ENCODE measurements around the gene RGS6.

Gene RGS6

DNA sequence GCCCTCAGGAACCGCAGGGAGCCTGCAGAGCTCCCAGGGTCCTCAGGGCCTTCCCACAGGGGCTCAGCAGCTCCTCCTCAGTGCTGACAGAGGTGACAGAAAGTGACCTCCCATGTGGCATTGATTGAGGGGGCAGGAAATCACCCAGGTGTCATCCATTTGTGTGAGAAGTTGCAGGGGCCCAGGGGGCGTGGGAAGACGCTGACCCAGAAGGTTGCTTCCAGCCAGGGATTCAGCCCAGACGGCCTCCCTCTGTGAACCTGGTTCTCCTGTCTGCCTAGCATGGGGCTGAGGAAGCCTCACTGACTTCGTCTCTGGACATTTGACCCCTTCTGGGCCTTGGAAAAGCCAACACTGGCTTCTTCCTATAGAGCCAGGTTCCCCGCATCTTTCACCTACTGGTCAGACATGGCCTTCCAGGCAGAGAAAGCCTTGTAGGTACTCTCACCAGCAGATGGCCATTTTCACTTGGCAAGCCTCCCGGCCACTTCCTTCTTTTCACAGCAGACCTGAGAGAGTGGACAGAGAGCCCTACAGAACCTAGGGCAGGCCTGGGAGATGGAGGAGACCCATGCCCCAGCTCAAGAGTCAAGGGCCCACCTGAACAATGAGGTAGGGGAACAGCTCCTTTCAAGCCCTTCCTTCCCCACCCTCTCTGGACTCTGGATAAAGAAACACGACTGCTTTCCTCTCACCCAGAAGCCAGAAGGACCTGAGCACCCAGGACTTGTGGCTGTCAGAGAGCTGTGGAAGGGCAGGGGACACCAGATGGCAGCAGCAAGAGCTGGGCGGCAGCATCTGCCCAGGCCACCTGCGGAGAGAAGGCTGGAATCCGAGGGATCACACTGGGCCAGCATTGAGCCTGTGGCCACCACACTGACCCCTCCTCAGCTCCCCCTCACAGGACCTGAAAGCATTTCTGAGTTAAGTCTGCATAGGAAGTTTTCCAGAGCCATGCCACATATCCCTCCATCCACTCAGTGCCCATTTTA is 583.8 kb downstream of the RGS6 start:
- DNase-seq = no peak

GRCh38 chr14:72516936-72517700 is 584.9 kb downstream of the RGS6 start:
- peak; percentile 62 for DNase-seq

DNA sequence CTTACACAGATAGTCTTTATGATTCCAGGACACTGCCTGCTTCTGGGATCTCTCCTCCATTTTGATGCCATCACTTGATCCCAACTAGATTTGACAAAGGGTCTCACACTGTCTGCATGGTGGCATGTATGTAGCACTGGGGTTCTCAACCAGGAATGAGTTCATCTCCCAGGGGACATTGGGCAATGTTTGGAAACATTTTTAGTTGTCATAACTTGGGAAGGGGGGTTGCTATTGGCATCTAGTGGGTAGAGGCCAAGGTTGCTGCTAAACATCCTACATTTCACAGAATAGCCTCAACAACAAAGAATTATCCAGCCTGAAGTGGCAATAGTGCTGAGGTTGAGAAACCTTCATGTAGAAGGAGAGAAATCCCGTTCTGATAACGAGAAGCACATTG is 585.5 kb downstream of the RGS6 start:
- DNase-seq = no peak

- DNase-seq = peak; percentile 12
Observed at GRCh38 chr14:72518809-72519377, 586.7 kb downstream of the RGS6 start.

DNA sequence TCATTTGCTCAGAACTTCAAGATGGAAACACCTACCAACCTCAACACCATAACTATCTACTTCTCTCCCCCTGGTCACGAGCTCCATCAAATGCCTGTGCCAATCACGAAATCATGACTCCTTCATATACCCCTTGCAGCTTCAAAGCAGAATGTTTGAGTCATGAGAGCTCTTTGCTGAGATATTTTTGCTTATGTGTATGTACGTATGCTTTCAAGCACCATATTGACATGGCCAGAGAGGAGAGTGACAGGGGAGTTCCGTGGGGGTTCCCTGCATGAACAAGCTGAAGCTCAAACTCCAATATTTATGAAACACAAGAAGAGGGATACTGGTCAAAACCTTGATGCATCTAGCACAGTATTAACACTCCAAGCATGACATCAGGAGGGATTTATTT is 587.3 kb downstream of the RGS6 start:
- DNase-seq = no peak

DNA sequence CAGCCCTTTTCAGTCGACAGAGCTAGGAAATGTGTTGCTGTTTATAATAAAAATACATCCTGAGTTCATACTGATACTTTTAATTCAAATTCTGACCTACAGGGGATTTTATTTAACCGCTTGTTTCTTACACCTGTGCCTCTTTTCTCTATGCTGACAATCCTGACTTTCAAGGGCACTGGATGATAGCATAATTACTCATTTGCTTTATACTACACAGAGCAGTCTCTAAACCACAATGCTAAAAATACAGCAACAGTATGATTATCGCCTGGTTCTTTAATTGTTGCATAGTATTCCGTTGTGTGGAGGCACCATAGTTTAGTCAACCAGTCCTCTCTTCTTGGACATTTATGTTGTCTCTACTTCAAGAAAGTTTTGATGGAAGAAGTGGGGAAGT is 588.8 kb downstream of the RGS6 start:
- no peak for DNase-seq

DNA sequence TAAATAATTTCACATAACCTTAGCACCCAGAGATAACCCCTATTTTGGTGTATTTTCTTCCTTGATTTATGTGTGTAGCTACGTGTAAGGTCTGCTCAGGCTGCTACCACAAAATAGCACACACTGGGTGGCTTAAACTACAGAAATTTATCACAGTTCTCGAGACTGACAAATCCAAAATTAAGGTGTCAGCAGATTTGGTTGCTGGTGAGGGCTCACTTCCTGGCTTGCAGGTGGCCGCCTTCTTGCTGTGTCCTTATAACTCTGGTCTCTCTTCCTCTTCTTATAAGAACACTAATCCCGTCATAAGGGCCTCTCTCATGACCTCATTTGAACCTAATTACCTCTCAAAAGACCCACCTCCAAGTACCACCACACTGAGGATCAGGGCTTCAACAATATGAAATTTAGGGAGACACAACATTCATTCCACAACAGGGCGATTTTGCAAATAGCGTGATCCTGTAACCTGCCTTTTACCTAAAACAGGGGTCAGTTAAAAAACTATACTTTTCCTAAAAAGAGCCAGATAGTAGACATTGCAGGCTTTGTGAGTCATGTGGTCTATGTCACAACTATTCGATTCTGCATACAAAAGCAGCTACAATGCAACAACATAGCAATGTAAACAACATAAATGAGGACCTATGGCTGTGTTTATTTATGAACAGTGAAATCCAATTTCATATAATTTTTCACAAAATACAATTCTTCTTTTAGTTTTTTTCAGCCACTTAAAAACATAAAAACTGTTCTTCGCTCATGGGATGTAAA is 589.9 kb downstream of the RGS6 start:
- DNase-seq = no peak

GRCh38 chr14:72522847-72523246 is 590.6 kb downstream of the RGS6 start:
- DNase-seq = no peak

GRCh38 chr14:72523424-72524294 is 591.4 kb downstream of the RGS6 start:
- DNase-seq = no peak

DNA sequence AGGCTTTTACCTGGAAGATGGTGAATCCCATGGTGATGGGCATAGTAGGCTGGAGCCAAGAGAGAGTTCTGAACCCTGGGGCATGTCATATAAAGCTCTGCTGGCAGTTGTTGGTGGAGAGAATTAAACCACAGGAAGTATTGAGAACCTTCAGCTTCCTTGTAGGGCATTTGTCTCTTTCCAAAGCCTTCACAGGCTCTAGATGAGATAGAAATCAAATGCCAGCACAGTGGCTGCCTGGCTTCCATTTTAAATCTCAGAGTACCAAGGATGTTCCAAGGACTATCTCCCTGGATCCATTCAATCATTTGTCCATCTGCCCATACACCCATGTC is 592.0 kb downstream of the RGS6 start:
- DNase-seq = no peak

- no peak for DNase-seq
Observed at GRCh38 chr14:72525087-72525915, 593.1 kb downstream of the RGS6 start.

DNA sequence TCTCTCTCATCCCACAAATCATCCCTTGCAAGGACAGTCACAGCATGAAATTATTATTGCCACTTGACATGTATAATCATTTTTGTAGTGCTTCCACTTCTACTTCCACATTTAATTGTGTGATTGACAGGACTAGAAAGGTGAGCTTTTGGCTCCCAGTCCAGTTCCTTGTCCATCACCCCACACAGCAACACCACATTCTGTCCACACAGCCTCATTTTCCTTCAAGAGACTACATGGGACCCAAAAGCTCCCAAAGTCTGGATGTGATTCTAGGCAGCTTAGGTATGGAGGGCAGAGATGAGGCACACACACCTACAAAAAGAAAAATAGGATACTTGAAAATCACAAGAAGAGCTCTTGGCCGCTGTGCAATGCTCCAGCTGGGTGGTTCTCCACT is 595.4 kb downstream of the RGS6 start:
- no peak for DNase-seq

- no peak for DNase-seq
Observed at GRCh38 chr14:72528059-72528862, 596.0 kb downstream of the RGS6 start.

- no peak for DNase-seq
Observed at GRCh38 chr14:72528863-72529175, 596.6 kb downstream of the RGS6 start.

- no peak for DNase-seq
Observed at GRCh38 chr14:72532686-72533454, 600.6 kb downstream of the RGS6 start.

GRCh38 chr14:72535485-72535884 is 603.3 kb downstream of the RGS6 start:
- no peak for DNase-seq

DNA sequence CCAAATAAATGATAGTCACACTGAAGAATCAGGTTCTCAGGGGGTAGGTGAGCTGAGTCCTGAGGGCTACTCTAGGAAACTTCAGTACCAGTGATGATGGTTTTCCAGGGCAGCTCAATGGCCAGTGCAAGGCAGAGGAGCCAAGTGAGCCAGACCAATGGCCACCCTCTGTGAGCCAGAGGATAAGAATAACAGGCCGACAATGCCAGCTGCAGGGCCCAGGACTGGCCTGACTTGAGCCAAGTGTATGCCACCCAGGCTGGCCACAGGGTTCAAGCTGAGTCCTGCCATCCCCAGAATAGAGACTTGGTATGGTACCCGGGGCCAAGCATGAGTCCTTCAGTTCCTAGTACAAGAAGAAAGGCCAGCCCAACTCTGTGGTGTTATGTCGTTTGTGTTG is 606.2 kb downstream of the RGS6 start:
- DNase-seq = no peak

DNA sequence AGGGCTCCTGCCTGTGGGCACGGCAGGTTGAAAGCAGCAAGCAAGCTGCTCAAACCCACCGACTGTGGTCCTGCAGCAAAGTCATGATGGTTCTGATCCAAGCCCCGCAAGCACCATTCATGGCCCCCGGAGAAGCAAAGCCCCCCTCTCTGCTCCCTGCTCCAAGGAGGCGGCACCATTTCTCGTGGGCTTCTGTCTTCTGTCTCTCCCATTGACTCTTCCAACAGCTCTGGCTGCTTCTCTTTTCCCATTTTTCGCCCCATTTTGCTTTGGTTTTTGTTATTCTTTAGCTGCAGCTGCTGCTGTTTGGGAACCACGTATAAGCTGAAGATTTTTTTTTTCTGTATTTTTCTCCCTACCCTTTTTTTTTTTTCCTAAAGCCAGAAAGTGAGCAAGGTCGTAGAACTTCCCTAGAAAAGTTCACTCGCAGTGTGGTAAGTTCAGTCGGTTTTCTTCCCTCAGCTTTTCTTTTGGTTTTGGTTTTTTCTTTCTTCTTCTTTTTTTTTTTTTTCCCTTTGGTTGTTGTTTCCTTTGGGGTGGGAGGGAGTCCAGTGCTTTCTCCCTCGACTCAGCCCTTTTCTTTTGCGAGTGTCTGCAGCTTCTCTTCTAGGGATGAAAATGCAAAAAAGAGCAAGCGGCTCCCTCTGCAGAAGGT is 607.6 kb downstream of the RGS6 start:
- no peak for DNase-seq

DNA sequence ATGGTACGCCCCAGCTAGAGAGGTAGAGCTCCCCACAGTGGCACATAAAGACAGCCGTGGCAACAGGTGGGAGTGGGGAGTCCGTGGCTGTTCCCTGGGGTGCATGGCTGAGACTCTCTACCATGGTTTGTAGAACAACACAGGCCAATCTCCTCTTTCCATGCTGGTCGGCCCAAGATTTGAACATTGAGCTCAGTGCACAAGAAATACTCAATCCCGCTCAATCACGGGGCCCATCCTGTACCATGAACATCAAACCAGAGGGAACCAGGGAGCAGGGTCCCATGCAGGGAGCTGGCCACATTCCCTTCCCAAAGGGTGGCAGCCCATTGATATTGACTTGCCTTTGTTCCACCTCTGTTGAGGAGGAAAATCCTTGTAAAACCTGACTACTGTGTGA is 608.6 kb downstream of the RGS6 start:
- no peak for DNase-seq

All from activated effector memory CD4-positive, alpha-beta T cell treated with Interleukin-2 at 50 U/mL for 16 hours (primary cell).